GM19324 (cell line): ENCODE data around the gene HIF1AN.
"Not testable (repeated sequence)": the region's sequence is repeated elsewhere in the genome, so short reads cannot be mapped to it uniquely, and the experiment has no call there.

ENCODE experiments used
- ATAC-seq: cut with Tn5 transposase; IDR thresholded peaks from one replicate; pipeline ENCODE4 v1.9.1; 2021; ENCODE audit warnings: mild to moderate bottlenecking, moderate library complexity; ENCODE audit not compliant: unreplicated experiment, low FRiP score

Gene HIF1AN

GRCh38 chr10:100565206-100565985, 29.7 kb downstream of the HIF1AN start:
- ATAC-seq: no peak

DNA sequence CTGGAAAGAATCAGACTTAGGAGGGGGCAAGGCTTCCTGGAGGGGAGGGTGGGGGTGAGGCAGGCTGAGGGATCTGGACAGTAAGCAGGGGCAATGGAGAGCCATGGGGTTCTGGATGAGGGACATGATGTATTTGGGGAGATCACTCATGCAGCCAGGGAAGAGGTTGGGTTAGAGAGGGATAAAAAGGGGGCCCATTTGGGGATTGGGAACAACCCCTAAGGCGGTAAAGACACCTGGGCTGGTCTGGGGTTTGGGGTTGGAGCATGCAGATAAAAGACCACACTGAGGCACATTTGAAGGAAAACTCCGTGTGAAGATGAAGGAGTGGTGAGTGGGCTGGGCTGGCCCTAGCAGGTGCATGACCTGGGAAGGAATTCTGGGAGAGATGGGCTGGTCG, 30.8 kb downstream of the HIF1AN start:
- ATAC-seq: no peak

GRCh38 chr10:100567249-100567648, 31.5 kb downstream of the HIF1AN start:
- no peak for ATAC-seq

DNA sequence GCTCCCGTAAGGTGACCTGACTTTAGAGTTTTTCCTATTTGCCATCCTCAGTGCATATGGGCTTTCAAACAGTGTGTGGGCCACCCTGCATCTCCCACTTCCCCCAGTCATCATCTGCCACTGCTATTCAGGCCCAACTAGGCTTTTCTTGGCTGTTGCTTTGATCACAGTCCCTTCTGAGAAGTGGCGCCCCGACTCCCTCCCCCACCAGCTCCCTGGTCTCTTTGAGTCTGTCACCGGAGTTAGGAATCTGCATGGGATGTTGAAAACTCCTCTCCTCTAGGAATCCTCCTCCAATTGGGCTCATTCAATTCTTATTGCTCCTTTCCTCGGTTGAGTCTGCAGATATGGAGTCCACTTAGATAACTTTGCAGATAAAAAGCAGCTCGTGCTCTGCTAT, 32.1 kb downstream of the HIF1AN start:
- no peak for ATAC-seq

DNA sequence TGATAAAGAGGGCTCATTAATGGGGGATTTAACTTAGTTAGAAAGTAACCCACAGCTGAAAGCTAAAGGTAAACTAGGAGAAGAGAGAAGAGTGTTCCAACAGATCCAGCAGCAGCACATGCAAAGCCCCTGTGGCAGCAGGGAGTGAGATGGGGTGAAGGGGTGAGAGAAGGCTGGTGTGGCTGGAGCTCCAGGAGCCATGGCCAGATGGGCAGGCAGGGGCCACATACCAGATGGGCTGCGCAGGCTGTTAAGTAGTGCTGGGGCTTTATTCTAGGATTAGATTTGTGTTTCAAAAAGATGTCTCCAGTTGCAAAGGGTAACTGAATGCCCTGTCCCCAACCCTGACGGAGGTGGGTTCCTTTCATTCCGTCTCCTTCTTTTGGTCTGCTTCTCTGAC, 33.2 kb downstream of the HIF1AN start:
- no peak for ATAC-seq

DNA sequence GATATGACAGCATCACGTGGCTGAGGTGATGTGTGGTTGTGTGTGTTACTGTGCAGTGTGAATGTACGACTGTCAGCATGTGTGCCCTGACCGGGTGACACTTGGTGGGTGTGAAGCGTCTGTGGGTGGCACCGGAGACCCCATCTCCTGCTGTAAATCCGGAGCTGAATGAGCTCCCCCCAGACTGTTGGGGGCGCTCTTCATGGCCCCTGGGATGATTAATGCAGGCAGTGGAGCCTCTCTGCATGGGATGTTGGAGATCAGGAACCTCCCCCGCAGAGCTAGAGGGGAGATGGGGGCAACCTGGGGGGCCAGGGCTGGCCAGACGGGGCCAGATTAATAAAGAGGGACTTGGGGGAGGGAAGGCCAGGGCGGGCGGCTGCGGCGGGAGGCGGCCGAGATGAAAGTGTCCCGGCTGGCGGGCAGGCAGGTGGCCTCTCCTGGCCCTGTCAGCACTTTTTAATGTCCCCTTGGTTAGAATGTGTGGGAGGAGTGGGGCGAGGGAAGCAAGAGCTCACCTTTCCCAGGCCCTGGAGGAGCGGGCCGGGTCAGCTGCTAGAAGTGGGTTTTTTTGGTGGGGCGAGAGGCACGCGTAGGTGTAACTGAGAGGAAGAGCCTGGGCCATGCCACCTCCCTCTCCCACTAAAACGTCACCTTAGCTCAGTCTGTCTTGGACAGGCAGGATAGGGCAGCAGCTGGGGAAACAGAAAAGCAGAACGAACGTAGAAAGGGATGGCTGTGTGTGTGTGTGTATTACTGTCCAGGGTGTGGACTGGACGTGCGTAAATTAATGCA, 34.1 kb downstream of the HIF1AN start:
- ATAC-seq: no peak

DNA sequence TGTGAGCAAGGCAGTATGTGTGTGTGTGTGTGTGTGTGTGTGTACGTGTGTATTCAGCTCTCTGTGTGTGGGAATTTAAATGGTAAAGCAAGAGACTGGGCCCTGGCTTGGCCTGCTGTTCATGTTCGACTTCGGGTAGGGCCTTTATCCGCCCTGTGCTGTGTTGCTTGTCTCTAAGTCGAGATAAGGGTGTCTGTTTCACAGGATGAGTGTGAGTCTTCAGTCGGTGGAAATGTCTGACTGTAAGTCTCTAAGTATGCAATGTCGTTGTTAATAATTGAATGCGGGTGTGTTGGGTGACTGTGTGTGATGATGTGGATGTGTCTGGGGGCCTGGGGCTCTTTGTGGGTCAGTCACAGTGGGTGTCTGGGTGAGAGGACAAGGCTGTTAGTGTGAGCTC, 34.8 kb downstream of the HIF1AN start:
- ATAC-seq: no peak

- ATAC-seq: no peak
Observed at GRCh38 chr10:100571084-100571856, 35.5 kb downstream of the HIF1AN start.

GRCh38 chr10:100575146-100575545, 39.4 kb downstream of the HIF1AN start:
- ATAC-seq: not testable (repeated sequence)

- no peak for ATAC-seq
Observed at GRCh38 chr10:100575585-100576281, 40.0 kb downstream of the HIF1AN start.

GRCh38 chr10:100576282-100576635, 40.5 kb downstream of the HIF1AN start:
- ATAC-seq: no peak

- no peak for ATAC-seq
Observed at GRCh38 chr10:100579261-100580090, 43.7 kb downstream of the HIF1AN start.

- no peak for ATAC-seq
Observed at GRCh38 chr10:100586959-100587358, 51.2 kb downstream of the HIF1AN start.

DNA sequence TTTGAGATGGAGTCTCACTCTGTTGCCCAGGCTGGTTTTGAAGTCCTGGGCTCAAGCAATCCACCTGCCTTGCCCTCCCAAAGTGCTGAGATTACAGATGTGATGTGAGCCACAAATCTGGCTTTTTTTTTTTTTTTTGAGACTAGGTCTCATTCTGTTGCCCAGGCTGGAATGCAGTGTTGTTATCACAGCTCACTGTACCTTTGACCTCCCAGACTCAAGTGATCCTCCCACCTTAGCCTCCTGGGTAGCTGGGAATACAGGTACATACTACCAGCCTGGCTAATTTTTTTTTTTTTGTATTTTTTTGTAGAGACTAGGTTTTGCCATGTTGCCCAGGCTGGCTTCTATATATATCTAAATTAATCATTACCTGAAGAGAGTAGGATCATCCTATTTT, 62.4 kb downstream of the HIF1AN start:
- ATAC-seq: no peak

DNA sequence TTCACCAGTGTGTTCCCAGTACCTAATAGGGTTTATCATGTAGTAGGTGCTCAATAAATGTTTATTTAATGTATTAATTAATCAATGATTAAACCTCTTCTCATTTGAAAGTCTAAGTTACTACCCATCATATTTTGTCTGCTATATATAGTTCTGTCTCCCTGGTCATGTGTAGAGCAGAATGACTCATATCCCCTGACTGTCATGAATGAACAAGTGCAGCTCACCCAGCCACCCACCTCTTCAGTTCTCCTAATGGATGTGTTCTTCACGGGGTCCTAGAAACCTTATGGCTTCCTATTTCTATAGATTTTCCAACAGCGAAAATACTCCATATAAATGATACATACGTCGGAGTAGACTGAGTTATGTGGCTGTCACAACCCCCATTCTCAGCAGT, 64.5 kb downstream of the HIF1AN start:
- ATAC-seq: no peak

DNA sequence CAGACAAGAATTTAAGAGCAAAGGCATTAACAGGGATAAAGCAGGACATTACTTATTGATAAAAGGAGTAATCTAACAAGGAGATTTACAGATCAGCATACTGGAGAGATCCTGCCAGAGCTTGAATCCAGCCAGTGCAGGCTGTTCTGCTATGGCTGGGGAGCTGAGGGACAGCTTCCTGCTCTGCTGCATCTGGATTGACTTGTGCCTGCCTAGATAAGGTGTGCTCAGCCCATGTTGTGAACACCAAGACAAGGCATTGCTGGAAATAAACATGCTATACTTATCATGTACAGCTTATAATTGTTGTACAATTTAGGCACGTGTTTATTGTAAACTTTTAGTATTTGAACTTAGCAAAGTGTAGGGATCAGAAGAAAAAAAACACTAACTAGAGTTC, 71.7 kb downstream of the HIF1AN start:
- no peak for ATAC-seq
